T-helper 17 cell (primary cell): ENCODE data around the gene PRKAR1B. TPM values are rescaled to one million over a fixed set of nuclear protein-coding genes. Genes with fewer than 3 reads are reported as not detected.
A peak's percentile ranks its signal among the peaks of the same experiment; 100 is the strongest.

Source experiments
- ATAC-seq: fragments of 150-1000 bp; cut with Tn5 transposase; 2 replicates; pipeline ENCODE4 v1.10.0; 2021; ENCODE audit warnings: mild to moderate bottlenecking, moderate library complexity
- DNase-seq, 3 donors: peaks; one replicate each; pipeline versions ENCODE4 v3.0.0 to v3.0.0-alpha.2; 2020 to 2021
- H3K9me3 ChIP-seq: one replicate; pipeline ENCODE4 v1.7.0; 2013; ENCODE audit warnings: low read length, mild to moderate bottlenecking; ENCODE audit not compliant: control insufficient read depth, poor library complexity, severe bottlenecking
- H3K27ac Mint-ChIP-seq: one replicate; pipeline ENCODE4 v1.8.0; 2022; ENCODE audit warnings: mild to moderate bottlenecking, moderate library complexity, mixed read lengths
- H3K27me3 Mint-ChIP-seq: one replicate; pipeline ENCODE4 v1.8.0; 2022; ENCODE audit warnings: mixed read lengths
- H3K36me3 Mint-ChIP-seq: one replicate; pipeline ENCODE4 v1.8.0; 2022; ENCODE audit warnings: low read depth, mixed read lengths
- H3K4me1 Mint-ChIP-seq: one replicate; pipeline ENCODE4 v1.8.0; 2022; ENCODE audit warnings: mild to moderate bottlenecking, mixed read lengths
- H3K4me3 Mint-ChIP-seq: one replicate; pipeline ENCODE4 v1.8.0; 2022; ENCODE audit warnings: mild to moderate bottlenecking, moderate library complexity, mixed read lengths
- total RNA-seq, 4 donors: library from RNA in 2 of 4; stranded (reverse) in 2 of 4; gene quantifications; one replicate each; pipeline ENCODE4 v1.2.3 and lab custom pipeline; 2022 to 2026

Gene PRKAR1B
- total RNA-seq, 2 donors from 2014 or later = 10.0 to 22.1 TPM

GRCh38 chr7:523347-524336 is 203.4 kb downstream of the PRKAR1B start:
- DNase-seq (no peak), ATAC-seq (no peak)
- H3K36me3 Mint-ChIP-seq = no peaks in the 10 kb centered on the region
- H3K27me3 Mint-ChIP-seq = peaks cover 9% of the 10 kb centered on the region
- peaks cover 3% of the 10 kb centered on the region for H3K4me1 Mint-ChIP-seq
- peak overlapping the region; percentile 21 for H3K4me3 Mint-ChIP-seq
- no peaks in the 10 kb centered on the region for H3K9me3 ChIP-seq
- no peak overlapping the region for H3K27ac Mint-ChIP-seq

GRCh38 chr7:522951-523314 is 204.1 kb downstream of the PRKAR1B start:
- peaks cover 6% of the 10 kb centered on the region for H3K4me1 Mint-ChIP-seq
- ATAC-seq = no peak
- no peaks in the 10 kb centered on the region for H3K9me3 ChIP-seq
- H3K27ac Mint-ChIP-seq = no peak overlapping the region
- no peaks in the 10 kb centered on the region for H3K36me3 Mint-ChIP-seq
- H3K27me3 Mint-ChIP-seq = peaks cover 11% of the 10 kb centered on the region
- peak overlapping the region; percentile 21 for H3K4me3 Mint-ChIP-seq
- no peak for DNase-seq

- H3K9me3 ChIP-seq = no peaks in the 10 kb centered on the region
- H3K27me3 Mint-ChIP-seq = peaks cover 15% of the 10 kb centered on the region
- ATAC-seq = peak; percentile 51
- H3K4me3 Mint-ChIP-seq = peak overlapping the region; percentile 71
- no peak overlapping the region for H3K27ac Mint-ChIP-seq
- no peak for DNase-seq
- peaks cover 9% of the 10 kb centered on the region for H3K4me1 Mint-ChIP-seq
- H3K36me3 Mint-ChIP-seq = no peaks in the 10 kb centered on the region
Measured at GRCh38 chr7:522071-522950, 204.8 kb downstream of the PRKAR1B start.

GRCh38 chr7:521221-522070 is 205.6 kb downstream of the PRKAR1B start:
- ATAC-seq (no peak), DNase-seq (no peak)
- H3K4me3 Mint-ChIP-seq = peak overlapping the region; percentile 71
- no peak overlapping the region for H3K27ac Mint-ChIP-seq
- H3K36me3 Mint-ChIP-seq = no peaks in the 10 kb centered on the region
- no peaks in the 10 kb centered on the region for H3K9me3 ChIP-seq
- peaks cover 9% of the 10 kb centered on the region for H3K4me1 Mint-ChIP-seq
- peaks cover 15% of the 10 kb centered on the region for H3K27me3 Mint-ChIP-seq

- ATAC-seq = no peak
- no peaks in the 10 kb centered on the region for H3K36me3 Mint-ChIP-seq
- DNase-seq = no peak
- no peak overlapping the region for H3K27ac Mint-ChIP-seq
- H3K4me1 Mint-ChIP-seq = peaks cover 11% of the 10 kb centered on the region
- H3K27me3 Mint-ChIP-seq = peaks cover 15% of the 10 kb centered on the region
- no peaks in the 10 kb centered on the region for H3K9me3 ChIP-seq
- H3K4me3 Mint-ChIP-seq = peak overlapping the region; percentile 71
Measured at GRCh38 chr7:520503-521161, 206.4 kb downstream of the PRKAR1B start.

- Mint-ChIP-seq H3K27me3 (peaks cover 17% of the 10 kb centered on the region), H3K4me1 (peaks cover 11% of the 10 kb centered on the region), H3K36me3 (no peaks in the 10 kb centered on the region), H3K27ac (no peak within 1 kb of the TSS), H3K4me3 (peak within 1 kb of the TSS; percentile 81)
- no peaks in the 10 kb centered on the region for H3K9me3 ChIP-seq
- DNase-seq = no peak
- ATAC-seq = peak; percentile 32
Measured at GRCh38 chr7:519484-520390, 207.3 kb downstream of the PRKAR1B start, which contains the start of gene PDGFA. TSS of gene PDGFA (minus strand) at chr7:519846. CDS start at chr7:519001, 845 bp downstream.

- DNase-seq (no peak), ATAC-seq (peak; percentile 34)
- Mint-ChIP-seq H3K4me1 (peaks cover 11% of the 10 kb centered on the region), H3K4me3 (peak overlapping the region; percentile 81), H3K27ac (no peak overlapping the region), H3K36me3 (no peaks in the 10 kb centered on the region), H3K27me3 (peaks cover 21% of the 10 kb centered on the region)
- H3K9me3 ChIP-seq = no peaks in the 10 kb centered on the region
Measured at GRCh38 chr7:518630-519483, 208.2 kb downstream of the PRKAR1B start.

- H3K27me3 Mint-ChIP-seq = peaks cover 21% of the 10 kb centered on the region
- no peak for ATAC-seq
- H3K4me3 Mint-ChIP-seq = peak overlapping the region; percentile 81
- DNase-seq = no peak
- no peak overlapping the region for H3K27ac Mint-ChIP-seq
- H3K4me1 Mint-ChIP-seq = peaks cover 11% of the 10 kb centered on the region
- no peaks in the 10 kb centered on the region for H3K36me3 Mint-ChIP-seq
- H3K9me3 ChIP-seq = no peaks in the 10 kb centered on the region
Measured at GRCh38 chr7:517774-518629, 209.1 kb downstream of the PRKAR1B start.

GRCh38 chr7:516606-517456 is 210.2 kb downstream of the PRKAR1B start:
- no peak for DNase-seq
- H3K4me1 Mint-ChIP-seq = peaks cover 9% of the 10 kb centered on the region
- ATAC-seq = no peak
- H3K36me3 Mint-ChIP-seq = no peaks in the 10 kb centered on the region
- no peak overlapping the region for H3K4me3 Mint-ChIP-seq
- no peaks in the 10 kb centered on the region for H3K9me3 ChIP-seq
- no peak overlapping the region for H3K27ac Mint-ChIP-seq
- peaks cover 21% of the 10 kb centered on the region for H3K27me3 Mint-ChIP-seq
